UCSD-AML1 (cell line): ENCODE data around the gene DYNC2H1.
"Not testable (repeated sequence)": the region's sequence is repeated elsewhere in the genome, so short reads cannot be mapped to it uniquely, and the experiment has no call there.

Experiments
- DNase-seq: peaks from one replicate; lab custom pipeline; 2025; ENCODE audit not compliant: unreplicated experiment; lab: John Stamatoyannopoulos, UW

Gene DYNC2H1

DNA sequence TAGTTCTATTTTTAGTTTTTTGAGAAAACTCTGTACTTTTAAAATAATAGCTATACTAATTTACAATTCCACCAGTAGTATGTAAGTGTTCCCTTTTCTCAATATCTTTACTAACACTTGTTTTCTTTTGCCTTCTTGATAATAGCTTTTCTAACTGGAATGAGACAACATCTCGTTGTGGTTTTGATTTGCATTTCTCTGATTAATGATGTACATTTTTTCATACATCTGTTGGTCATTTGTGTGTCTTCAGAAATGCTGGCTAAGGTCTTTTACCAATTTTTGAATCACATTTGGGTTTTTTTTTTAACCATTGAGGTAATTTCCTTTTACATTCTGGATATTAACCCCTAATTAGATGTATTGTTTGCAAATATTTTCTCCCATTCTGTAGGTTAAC lies 258.9 kb downstream of the DYNC2H1 start:
- DNase-seq = no peak

DNA sequence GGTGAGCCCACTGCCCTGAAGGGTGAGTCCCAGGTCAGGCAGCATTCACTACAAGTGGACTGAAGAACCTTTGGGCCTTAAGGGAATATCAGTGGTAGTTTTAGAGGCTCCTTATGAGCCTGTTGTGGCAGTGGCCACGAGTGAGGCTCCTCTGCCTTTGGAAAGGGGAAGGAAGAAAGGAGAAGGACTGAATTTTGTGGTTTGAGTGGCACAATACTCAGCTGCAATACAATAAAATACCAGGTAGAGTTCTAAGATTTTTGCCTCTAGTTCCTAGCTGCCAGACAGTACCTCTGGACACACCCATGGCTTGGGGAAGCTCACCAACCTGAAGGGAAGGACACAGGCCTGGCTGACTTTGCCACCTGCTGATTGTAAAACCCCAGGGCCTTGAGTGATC lies 260.9 kb downstream of the DYNC2H1 start:
- DNase-seq = no peak

DNA sequence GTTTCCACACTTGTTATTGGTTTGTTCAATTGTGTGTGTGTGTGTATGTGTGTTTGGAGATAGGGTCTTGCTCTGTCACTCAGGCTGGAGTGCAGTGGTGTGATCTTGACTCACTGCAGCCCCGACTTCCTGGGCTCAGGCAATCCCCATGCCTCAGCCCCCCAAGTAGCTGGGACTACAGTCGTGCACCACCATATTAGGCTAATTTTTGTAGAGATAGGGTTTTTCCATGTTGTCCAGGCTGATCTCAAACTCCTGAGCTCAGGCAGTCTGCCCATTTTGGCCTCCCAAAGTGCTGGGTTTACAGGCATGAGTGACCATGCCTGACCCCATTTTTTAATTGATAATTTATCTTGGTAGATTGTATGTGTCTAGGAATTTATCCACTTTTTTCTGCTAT lies 263.7 kb downstream of the DYNC2H1 start:
- no peak for DNase-seq

DNA sequence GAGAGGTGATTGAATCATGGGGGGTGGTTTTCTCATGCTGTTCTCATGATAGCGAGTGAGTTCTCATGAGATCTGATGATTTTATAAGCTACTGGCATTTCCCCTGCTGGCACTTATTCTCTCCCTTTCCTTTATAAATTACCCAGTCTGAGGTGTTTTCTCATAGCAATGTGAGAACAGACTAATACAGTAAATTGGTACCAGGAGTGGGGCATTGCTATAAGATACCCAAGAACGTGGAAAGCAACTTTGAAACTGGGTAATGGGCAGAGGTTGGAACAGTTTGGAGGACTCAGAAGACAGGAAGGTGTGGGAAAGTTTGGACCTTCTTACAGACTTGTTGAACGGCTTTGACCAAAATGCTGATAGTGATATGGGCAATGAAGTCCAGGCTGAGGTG lies 265.0 kb downstream of the DYNC2H1 start:
- not testable (repeated sequence) for DNase-seq

DNA sequence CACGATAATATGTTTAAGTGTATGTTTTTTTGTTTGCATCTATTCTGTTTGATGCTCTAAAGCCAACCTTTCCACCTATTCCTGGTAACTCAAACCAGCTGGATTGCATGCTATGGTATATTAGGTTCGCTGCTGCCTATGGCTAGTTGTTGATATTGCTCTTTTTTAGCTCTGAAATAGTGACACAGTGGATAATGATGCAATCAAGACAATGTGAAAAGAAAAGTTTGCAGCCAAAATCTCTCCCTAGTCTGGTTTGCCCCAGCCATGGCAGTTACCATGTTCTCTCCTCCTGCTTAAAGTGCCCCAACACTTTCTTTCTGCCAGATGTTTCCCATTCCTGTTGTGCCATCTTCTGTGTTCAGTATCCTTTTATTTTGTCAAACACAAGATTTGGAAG lies 269.7 kb downstream of the DYNC2H1 start:
- DNase-seq = no peak

DNA sequence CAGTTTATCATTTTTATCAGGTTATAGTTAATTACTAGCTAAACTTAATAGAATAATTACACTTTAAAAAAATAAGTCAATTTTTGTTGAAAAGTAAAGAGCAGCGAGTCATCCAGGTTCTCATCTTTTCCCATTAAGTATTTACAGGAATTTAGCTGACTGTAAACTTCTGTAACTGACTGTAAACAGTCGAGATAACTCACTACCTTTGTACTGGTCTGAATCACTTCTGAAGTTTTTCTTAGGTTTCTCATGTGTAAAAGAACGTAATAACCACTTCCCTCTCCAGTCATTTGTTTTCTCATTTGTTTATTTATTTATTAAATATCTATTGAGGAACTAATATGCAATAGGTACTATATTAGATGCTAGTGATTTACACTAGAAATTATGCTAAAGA lies 270.8 kb downstream of the DYNC2H1 start:
- DNase-seq = no peak

DNA sequence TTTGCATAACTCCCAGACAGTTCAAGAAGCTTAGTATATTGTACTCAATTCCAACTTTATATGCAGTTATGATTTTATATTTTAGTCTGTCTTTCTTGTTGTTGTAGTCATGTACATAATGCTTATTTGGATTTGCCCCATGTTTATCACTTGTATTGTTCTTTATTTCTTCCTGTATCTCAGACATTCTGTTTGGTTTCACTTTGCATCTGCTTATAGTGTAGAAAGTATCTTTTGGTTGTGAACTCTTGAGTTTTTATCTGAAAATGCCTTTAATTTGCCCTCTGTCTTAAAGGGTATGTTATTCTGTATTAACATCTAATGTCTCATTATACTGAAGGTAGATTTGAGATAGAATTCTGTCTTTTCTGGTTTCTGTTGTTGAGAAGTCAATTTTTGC lies 275.4 kb downstream of the DYNC2H1 start:
- DNase-seq = no peak

DNA sequence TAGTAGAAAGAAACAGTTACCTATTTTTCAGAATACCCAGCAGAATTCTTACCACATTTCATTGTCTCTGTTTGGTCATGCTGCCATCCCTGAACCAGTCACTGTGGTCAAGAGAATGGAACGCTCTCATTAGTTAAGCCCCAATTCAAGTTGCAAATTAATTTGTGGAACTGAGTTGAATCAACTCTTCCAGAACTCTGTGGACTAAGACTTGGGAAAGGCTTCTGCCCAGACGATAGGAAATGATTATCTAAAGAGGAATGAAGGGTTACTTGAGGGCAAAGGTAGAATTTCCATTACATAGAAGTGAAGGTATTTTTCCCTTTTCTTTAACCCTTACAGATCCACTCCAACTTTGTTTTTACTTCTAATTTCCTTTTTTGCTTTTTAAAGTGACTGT lies 286.4 kb downstream of the DYNC2H1 start:
- no peak for DNase-seq

DNA sequence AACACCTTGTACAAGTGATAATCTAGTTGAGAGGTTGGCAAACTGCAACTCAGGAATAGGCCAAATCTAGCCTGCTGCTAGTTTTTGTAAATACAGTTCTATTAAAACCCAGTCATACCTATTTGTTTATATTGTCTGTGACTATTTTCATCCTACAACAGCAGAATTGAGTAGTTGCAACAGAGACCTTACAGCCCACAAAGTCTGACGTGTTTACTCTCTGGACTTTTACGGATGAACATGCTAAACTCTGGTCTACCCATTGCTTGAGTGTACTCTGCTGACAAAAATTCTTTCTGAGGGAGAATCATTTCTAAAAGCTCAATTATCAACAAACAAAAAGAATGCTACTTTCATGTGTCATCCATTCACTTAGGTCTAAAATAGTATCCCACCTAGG lies 287.0 kb downstream of the DYNC2H1 start:
- no peak for DNase-seq

DNA sequence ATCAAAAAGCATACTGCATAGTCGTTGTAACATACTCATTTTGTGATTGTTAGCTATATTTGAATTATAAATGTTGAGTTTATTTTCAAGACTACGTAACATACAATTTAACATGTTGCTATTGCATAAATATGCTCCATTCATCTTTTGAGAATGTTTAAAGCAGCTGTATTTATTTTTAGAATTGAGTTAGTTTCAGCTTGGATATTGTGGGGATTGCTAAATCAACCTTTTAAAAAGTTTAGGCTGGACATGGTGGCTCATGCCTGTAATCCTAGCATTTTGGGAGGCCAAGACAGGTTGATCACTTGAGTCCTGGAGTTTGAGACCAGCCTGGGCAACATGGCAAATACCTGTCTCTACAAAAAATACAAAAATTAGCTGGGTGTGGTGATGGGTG lies 288.1 kb downstream of the DYNC2H1 start:
- DNase-seq = no peak

DNA sequence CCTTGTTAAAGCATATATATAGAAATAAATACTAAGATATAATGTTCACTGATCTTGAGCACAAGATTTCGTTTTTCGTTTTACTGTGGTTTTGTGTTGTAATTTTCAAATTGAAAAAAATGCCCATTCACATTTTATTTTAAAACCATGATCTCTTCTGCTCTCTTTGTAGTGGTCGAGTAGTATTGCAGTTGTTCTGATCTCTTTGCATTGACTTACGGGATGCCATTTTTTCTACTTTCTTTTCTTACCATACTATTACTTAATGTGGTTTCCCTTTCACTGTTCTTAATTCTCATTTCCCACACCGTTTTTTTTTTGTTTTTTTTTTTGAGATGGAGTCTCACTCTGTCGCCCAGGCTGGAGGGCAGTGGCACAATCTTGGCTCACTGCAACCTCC lies 289.6 kb downstream of the DYNC2H1 start:
- no peak for DNase-seq

DNA sequence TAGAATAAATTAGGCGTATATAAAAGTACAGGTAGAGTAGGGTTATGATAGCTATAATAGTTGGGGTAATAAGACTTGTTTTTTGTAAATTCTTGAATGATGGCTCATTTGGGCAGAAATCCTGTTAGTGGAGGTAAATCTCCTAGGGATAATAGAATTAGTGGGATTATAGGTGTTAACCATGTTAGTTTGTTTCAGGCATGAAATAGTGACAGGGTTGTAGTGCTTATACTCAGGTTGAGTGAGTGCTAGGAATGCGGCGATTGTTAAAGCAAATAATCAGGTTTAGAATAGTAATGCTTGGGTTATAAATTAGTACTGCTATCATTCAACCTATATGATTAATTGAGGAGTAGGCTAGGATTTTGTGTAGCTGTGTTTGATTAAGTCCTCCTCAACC lies 297.1 kb downstream of the DYNC2H1 start:
- no peak for DNase-seq

DNA sequence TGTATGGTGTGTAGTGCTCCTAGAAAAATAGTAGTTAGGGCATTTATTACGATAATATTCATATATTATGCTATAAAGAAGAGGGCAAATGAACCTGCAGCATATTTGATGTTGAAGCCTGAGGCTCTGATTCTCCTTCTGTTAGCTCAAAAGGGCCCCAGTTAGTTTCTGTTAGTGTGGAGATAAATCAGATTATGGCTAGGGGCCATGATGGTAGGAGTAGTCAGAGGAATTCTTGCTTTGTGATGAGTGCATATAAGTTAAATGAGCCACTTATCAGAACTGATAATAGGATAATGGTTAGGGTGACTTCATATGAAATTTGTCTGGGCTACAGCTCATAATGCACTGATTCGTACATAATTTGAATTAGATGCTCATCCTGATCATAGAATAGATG lies 298.4 kb downstream of the DYNC2H1 start:
- no peak for DNase-seq

DNA sequence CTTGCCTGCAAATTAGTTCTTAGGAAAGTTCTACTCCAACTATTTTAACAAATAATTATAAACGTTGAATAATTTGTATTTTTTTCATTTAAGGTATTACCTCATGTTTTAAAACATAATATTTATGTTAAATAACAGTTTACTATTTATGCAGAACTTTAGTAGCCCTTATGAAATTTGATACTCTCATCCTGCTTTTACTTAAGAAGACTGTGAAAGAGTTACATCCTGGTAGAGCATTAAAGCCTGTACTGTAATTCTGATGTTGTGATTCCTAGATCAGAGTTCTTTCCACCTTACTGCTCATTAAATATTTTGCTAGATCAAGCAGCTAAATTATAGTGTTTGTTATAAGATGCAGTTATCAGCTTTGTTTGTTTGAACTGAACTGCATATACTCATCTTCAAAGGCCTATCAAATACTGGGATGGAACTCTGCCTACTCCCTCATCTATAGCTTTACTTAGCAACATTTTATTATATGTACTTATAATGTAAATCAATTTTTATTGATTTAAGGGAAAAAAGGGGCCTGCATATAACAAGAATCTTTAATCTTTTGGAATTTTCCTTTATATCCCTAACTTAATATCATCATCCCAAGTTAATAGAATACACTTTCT lies 304.2 kb downstream of the DYNC2H1 start:
- DNase-seq = no peak

DNA sequence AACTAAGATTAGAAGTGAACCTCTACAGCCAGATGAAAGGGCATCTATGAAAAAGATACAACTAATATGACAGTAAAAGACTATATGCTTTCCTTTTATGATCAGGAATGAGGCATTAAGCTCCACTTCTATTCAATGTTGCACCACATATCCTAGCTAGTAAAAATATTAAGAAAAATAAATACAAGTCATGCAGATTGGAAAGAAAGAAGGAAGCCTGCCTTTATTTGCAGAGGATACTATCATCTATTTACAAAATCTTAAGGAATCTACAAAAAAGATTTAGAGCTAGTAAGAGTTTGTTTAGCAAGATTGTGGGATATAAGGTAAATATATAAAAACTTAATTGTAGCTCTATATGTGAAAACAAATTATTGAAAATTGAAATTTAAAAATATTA lies 308.8 kb downstream of the DYNC2H1 start:
- DNase-seq = no peak

DNA sequence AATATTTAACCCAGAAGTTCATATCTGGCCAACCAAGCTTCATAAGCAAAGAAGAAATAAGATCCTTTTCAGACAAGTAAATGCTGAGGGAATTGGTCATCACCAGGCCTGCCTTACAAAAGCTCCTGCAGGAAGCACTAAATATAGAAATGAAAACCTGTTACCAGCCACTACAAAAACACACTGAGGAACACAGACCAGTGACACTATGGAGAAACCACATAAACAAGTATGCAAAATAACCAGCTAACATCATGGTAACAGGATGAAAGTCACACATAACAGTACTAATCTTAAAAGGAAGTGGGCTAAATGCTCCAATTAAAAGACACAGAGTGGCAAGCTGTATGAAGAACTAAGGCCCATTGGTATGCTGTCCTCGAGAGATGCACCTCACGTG lies 311.4 kb downstream of the DYNC2H1 start:
- DNase-seq = no peak

DNA sequence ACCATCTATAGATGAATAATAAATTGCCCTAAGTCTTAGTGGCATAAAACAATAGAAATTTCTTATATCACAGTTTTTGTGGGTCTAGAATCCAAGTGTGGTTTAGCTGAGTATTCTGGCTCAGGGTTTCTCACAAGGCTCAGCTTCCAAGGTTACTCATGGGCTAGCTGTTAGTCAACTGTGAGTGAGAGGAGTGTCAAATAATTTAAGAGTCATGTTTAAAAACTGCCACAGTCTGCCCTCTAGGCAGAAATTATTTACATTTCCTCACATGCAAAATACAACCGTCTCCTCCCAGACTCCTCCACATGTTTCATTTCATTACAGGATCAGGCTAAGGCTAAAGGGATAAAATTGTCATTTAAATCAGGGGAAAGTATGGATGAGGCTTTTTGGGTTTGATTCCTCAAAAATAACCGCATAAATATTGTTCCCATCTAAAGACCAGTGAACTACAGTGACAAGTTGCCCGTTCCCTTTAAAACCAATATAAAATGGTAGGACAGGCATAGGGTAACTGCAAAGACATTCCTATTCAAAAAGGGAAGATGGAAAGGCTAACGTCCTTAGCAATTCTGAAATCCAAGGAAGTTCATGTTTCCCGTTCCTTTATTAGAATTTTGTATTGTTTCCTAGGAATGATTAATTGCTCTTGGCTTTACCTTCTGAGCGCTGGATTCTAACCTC lies 324.3 kb downstream of the DYNC2H1 start:
- no peak for DNase-seq

DNA sequence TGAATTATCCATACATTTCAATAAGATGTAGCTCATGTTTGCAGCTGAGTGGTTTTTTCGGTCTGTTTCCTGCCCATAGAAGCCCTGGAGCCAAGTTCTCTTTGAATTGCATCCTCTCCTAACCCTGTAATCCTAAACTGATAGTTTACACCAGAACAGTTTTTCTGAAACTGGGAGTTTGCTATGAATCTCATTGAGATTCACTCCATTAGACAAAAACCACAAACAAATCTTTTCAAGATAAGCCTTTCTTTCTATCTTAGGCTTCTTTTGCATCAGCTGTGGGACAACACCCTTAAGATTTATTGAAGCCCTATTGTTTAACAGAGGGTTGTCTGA lies 324.8 kb downstream of the DYNC2H1 start:
- no peak for DNase-seq

DNA sequence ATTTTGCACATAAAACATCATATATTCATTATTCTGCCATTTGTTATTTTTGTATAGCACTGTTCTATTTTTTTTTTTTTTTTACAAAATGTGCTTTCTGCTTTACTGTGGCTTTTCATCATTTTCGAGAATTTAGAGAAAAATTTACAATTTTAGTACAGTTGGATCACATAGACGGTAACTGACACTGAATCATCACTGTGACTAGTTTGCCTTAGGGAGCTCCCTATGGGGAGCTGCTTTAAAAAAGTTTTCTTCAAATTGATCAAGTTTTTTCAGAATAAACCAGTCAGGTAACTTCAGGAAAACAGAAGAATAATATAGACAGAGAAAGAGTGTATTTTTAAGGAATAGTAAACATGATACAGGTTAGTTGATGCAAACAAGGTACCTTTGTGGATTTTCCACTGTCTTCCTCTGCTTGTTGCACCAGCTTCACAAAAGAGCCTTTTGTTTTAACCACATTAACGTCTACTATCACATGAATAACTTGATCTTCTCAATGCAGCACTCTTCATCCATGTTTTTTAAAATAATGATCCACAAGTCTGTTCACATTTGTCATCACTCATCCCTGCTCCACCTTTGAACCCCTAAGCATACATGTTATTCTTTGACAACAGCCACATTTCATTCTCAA lies 327.0 kb downstream of the DYNC2H1 start:
- no peak for DNase-seq

DNA sequence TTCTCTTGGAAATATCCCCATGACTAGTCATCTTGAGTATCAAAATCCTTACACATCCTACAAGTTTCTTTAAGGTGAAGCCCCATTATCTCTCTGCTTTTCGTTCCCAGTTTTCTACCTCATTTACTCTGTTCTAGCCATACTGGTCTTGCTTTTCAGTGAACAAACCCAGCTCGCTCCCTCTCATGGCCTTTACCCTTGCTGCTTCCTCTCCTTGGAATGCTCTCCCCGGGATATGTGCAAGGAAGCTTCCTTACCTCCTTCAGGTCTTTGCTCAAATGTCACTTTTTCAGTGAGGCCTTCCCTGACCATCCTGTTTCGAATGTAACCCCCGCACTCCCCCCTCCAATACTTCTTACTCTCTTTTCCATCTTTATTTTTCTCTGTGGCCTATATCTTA lies 331.8 kb downstream of the DYNC2H1 start:
- no peak for DNase-seq

DNA sequence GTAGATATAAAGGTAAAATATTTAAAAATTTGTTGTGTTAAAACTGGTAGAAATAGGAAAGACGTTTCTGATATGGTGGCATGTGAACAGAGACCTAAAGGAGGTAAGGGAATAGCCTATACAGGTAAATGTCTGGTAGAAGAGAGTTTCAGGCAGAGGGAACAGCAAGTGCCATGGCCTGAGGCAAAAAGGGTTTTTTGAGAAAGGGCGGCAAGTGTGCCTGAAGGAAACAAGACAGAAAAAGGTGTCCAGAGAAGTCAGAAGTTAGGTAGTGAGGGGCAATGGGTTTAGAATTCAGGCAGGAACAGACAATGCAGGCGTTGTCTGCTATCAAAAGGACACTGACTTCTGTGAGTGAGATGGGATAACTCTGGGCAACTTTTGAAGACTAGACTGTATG lies 339.7 kb downstream of the DYNC2H1 start:
- DNase-seq = no peak

DNA sequence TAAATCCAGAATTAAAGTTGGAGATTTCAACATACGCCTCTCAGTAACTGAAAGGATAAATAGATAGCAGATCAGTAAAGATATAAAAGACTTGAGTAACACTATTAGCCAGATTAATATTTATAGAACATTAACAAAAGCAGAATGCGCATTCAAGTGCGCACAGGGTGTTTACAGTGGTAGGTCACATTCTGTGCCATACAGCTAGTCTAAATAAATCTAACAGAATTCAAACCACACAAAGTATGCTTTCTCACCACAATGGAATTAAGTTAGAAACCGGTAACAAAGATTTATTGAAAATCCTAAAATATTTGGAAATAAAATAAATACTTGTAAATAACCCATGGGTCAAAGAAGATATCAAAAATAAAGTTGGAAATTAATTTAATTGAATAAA lies 341.0 kb downstream of the DYNC2H1 start:
- DNase-seq = no peak

DNA sequence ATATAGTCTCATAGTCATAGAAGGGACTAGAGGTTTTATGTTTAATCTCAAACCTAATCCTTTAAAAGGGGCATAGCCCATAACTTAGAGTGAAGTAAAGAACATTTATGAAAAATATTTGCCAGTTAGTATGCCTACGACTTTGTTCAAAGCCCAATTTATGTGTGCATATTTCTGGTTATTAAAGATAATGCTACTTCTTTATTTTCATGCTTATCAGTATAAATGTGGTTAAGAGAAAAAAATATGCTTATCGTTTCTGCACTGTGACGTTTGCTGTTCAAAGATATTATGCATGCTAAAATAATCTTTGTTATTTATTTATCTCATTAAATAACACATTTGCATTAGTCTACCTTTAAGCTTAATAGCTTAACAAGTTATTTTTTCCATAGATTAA lies 343.9 kb downstream of the DYNC2H1 start:
- no peak for DNase-seq
